Neural cell (in vitro differentiated cells): Measurements from ENCODE around the gene FBXO5.

ENCODE experiments used
- CTCF ChIP-seq: fragments of 450-650 bp; IDR thresholded peaks from 2 replicates; pipeline ENCODE4 v1.5.1; 2014; ENCODE audit warnings: antibody characterized with exemption, mild to moderate bottlenecking, moderate library complexity; ENCODE audit not compliant: poor library complexity, severe bottlenecking
- EZH2 ChIP-seq: fragments of 200-600, 300-800 bp; shearing (Covaris generic), sonication (generic); IDR thresholded peaks from 2 replicates; pipeline ENCODE4 v1.6.1; 2014; ENCODE audit warnings: antibody characterized with exemption, low read length, borderline replicate concordance, mild to moderate bottlenecking; ENCODE audit not compliant: insufficient read depth, poor library complexity, severe bottlenecking
- TAF1 ChIP-seq: IDR thresholded peaks from 2 replicates; pipeline ENCODE4 v1.6.1; 2012; ENCODE audit warnings: low read depth

GRCh38 chr6:152950240-152950639 lies 32.6 kb downstream of the FBXO5 start:
- no peak for TF ChIP-seq CTCF
- TF ChIP-seq EZH2, result no peak
- no peak for TF ChIP-seq TAF1
